AG09309 (cell line): Measurements from ENCODE around the gene TBX18.

ENCODE experiments used
- DNase-seq: peaks from one replicate; pipeline ENCODE4 v3.0.0-alpha.2; 2010; ENCODE audit warnings: low read depth
- H3K4me3 ChIP-seq: 2 replicates; pipeline ENCODE4 v1.5.1; 2011; ENCODE audit warnings: mild to moderate bottlenecking, low read depth, low read length, moderate library complexity; ENCODE audit not compliant: control insufficient read depth
- CTCF ChIP-seq: IDR thresholded peaks from 2 replicates; pipeline ENCODE4 v1.5.1; 2011; ENCODE audit warnings: mild to moderate bottlenecking, low read depth, low read length, inconsistent platforms; ENCODE audit not compliant: insufficient read depth, control insufficient read depth; ENCODE audit errors: missing control alignments

Gene TBX18

DNA sequence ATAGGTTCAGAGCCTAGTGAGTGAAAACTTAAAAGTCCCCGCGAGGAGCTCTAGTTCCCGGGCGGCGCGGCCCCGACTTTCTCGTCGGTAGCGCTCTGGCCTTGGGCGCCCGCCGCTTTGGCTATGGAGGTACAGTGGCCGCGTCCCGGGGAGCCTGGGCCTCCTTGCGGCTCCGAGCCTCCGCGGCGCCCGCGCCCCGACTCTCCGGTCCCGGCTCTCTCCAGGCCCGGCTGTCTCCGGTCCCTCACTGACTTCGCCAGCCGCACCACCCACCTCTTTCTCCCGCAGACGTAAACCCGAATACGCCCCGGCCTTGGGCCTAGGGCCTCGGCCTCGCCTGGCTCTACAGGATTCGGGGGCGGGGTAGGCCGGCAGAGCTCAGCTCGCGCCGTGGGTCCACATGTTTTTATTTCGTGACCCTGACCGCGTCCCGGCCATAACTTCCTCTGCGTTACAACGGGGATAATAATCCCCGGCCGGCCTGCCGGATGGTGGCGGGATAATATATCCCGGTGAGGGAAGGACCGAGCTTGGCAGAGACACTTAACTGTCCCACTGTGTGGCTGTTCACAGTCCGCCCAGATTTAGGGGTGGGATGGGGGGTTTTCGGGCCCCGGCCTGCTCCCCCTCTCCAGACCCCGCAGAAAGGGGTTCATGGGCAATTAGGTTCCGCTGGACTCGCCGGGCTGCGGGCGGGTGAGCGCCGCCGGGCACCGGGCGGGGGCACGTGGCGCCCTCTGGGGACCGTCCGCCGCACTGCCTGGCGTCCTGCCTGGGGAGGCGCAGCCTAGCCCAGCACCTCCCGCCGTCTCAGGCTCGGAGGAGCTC, 10.0 kb upstream of the TBX18 start:
- peak; percentile 48 for TF ChIP-seq CTCF
- peak overlapping the region; percentile 52 for H3K4me3 ChIP-seq
- no peak for DNase-seq

GRCh38 chr6:84773431-84774156, 9.2 kb upstream of the TBX18 start:
- peak overlapping the region; percentile 52 for H3K4me3 ChIP-seq
- no peak for TF ChIP-seq CTCF
- no peak for DNase-seq

GRCh38 chr6:84773133-84773430, 8.7 kb upstream of the TBX18 start:
- no peak for DNase-seq
- no peak for TF ChIP-seq CTCF
- H3K4me3 ChIP-seq = peak overlapping the region; percentile 52

- peak overlapping the region; percentile 52 for H3K4me3 ChIP-seq
- no peak for DNase-seq
- no peak for TF ChIP-seq CTCF
Observed at GRCh38 chr6:84772428-84773132, 8.2 kb upstream of the TBX18 start.

- no peak for TF ChIP-seq CTCF
- DNase-seq = no peak
- H3K4me3 ChIP-seq = no peak overlapping the region
Observed at GRCh38 chr6:84771756-84772356, 7.5 kb upstream of the TBX18 start.

DNA sequence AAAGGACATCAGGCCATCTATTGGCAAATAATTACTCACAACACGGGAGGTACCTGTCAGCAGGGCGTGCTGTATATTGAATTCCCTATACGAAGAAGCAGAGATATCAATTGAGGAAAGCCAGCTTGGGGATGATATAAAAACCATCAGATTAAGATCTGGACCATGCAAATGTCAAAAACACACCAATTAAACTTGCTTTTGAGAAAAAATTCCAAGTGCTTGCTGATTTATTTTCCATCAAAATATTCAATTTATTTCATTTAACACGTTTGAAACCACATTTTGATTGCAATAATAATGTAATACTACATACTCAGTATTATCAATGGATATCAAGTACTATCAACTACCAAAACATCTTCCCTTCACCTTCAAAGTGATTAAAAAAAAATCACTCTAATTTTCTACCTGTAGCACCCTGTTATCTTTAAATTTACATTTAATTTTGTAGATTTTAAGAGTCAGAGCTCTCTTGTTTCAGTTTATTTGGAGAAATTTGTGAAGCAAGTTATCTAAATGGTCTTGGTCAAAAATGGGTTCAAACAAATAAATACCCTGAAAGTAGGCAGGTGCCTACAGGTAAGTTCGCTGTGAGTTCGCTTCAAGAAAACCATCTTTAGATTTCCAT, 6.8 kb upstream of the TBX18 start:
- H3K4me3 ChIP-seq = no peak overlapping the region
- no peak for TF ChIP-seq CTCF

More for the DNA sequence above, 6.8 kb upstream of the TBX18 start:
- no peak for DNase-seq
